Hepatocyte (in vitro differentiated cells): ENCODE measurements around the gene TBC1D32.

ENCODE experiments used
- EZH2 ChIP-seq: fragments of 200-600 bp; sonication (generic); IDR thresholded peaks from 2 replicates; pipeline ENCODE4 v1.6.1; 2016; ENCODE audit warnings: antibody characterized with exemption, mild to moderate bottlenecking, borderline replicate concordance
- TF ChIP-seq, protein P1 (sequence below): fragments of 200-600 bp; sonication (generic); IDR thresholded peaks from 2 replicates; pipeline ENCODE4 v1.5.1; 2016; ENCODE audit warnings: antibody characterized with exemption, mild to moderate bottlenecking; ENCODE audit not compliant: poor library complexity

DNA sequence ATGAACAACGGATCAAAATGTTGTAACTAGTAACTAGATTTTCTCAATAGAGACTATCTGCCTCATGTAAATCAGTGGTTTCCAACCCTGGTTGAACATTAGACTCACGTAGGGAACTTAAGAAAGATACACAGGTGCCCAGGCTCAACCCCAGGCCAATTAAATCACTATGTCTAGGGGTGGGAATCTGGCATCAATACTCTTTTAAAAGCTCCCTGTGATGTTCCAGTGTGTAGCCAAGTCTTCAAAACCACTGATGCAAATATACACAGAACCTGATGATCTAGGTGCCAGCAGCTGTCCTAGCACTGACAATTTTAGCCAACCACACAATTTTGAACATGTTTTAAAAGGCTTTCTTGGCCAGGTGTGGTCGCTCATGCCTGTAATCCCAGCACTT is 128.7 kb downstream of the TBC1D32 start:
- TF ChIP-seq, protein P1, sequence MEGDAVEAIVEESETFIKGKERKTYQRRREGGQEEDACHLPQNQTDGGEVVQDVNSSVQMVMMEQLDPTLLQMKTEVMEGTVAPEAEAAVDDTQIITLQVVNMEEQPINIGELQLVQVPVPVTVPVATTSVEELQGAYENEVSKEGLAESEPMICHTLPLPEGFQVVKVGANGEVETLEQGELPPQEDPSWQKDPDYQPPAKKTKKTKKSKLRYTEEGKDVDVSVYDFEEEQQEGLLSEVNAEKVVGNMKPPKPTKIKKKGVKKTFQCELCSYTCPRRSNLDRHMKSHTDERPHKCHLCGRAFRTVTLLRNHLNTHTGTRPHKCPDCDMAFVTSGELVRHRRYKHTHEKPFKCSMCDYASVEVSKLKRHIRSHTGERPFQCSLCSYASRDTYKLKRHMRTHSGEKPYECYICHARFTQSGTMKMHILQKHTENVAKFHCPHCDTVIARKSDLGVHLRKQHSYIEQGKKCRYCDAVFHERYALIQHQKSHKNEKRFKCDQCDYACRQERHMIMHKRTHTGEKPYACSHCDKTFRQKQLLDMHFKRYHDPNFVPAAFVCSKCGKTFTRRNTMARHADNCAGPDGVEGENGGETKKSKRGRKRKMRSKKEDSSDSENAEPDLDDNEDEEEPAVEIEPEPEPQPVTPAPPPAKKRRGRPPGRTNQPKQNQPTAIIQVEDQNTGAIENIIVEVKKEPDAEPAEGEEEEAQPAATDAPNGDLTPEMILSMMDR, result no peak
- TF ChIP-seq EZH2, result no peak
